NCI-H748 (cell line): ENCODE results near the gene SNX27.

ENCODE experiments used
- DNase-seq: peaks from one replicate; lab custom pipeline; 2025; ENCODE audit not compliant: unreplicated experiment; lab: John Stamatoyannopoulos, UW

Gene SNX27

GRCh38 chr1:151703813-151704212, 92.0 kb downstream of the SNX27 start:
- no peak for DNase-seq

DNA sequence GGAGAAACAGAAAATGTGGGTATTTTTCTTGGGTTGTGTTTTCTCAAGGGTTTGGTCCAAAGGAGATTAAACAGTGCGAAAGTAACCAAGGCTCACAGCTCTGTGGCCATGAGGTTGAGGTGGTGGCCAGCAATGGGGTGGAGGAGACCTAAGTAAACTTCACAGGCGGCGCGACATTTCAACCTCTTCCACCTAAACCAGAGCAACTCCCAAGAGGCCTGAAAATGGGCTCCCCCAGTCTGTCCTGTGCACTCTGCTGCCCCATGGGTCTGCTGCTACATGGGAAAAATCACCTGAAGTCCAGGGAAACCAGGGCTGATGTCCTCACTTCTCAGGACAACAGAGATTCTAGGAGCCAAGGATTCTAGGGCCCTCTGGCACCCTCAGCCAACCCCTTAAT, 92.4 kb downstream of the SNX27 start:
- DNase-seq = no peak

DNA sequence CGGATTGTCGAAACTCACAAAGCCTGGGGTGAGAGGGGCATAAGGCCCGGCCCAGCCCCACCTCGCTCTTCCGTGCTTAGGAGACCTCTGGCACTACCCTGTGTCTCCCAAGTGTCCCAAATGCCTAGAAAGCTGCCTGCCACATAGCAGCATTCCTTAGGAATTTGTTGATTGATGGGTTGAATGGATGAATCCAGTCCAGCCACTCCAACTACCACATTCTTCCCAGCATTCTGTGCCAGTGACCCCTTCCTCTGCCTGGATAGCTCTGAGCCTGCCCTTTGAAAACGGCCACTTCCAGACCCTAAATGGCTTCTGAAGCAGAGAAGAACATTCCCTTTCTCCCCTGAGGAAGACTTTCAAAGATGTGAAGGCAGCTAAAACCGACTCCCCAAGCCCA, 93.3 kb downstream of the SNX27 start:
- no peak for DNase-seq

DNA sequence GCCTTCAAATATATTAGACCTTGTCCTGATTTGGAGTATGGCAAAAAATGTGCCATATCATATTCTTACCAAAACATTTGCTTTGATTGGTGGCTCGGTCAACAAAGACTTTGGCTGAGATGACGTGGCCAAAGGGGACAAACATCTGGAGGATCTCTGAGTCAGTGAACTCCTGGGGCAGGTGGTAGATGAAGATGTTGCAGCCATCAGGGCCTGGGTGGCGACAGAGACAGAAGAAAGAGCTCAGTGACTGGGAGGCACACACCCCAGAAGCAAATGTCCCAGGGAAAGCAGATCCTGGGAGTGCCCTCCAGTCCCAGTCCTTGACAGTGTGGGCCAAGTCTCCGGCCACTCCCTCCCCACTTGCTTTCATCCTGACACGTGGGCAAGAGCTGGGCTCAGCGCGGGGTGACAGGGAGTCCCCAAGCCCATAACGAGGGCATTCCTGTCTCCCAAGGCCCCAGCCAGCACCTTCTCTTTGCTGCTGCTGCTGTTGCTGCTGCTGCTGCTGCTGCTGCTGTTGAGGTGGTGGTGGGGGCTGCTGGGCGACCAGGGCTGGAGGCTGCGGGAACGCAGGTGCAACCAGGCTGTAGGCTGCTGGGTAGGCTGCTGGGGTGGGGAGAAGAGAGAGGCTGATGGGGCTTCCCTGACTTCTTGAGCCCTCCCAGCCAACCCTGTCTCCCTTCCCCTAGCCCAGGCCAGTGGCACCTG, 94.1 kb downstream of the SNX27 start:
- DNase-seq = no peak

GRCh38 chr1:151706464-151707415, 94.9 kb downstream of the SNX27 start:
- no peak for DNase-seq

GRCh38 chr1:151707541-151708065, 95.8 kb downstream of the SNX27 start:
- DNase-seq = no peak

DNA sequence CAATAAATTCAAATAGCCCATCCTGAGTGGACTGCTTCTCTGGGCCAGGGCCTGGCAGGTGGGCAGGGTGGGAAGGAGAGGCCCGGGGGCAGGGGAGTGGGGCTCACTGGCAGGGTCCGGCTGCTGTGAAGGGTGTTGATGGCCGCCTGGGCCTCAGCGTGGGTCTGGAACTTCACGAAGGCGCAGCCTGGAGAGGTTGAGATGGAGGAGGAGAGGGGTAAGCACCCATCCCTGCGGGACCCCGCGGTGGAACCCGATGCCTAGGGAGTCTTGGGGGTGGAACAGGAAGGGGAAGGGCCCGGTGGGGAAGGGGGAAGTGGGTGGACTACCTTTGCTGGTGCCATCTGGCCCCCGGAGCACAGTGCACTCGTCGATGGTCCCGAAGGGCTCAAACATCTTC, 97.0 kb downstream of the SNX27 start:
- no peak for DNase-seq

DNA sequence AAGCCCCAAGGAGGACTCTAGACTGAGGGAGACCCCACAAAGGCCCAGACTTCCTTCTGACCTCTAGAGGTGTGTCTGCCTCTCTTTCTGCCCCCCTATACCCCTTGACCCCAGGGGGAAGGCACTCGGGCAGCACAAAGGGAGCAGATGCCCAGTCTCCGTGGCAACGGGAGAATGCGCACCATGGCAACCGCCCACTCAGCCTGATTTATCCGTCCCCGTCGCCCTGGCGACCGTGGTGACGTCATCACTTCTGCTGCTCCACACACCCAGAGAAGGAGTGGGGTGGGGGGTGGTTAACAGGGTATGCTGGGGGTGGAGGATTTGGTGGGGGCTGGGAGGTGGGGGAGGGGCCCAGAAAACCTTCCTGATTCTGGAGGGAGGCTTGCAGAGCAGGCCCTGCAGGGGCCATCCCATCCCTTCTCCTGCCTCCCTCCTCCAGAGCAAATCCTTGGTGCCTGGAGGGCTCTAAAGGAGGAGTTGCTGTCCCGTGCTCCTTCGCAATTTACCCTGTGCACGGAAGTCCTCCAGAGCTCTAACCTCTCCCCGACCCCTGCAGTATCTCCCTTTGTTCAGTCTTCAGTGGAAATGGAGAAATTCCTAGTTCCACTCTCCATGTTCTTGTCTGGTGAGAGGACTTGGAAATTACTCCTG, 98.5 kb downstream of the SNX27 start:
- DNase-seq = peak; percentile 97

DNA sequence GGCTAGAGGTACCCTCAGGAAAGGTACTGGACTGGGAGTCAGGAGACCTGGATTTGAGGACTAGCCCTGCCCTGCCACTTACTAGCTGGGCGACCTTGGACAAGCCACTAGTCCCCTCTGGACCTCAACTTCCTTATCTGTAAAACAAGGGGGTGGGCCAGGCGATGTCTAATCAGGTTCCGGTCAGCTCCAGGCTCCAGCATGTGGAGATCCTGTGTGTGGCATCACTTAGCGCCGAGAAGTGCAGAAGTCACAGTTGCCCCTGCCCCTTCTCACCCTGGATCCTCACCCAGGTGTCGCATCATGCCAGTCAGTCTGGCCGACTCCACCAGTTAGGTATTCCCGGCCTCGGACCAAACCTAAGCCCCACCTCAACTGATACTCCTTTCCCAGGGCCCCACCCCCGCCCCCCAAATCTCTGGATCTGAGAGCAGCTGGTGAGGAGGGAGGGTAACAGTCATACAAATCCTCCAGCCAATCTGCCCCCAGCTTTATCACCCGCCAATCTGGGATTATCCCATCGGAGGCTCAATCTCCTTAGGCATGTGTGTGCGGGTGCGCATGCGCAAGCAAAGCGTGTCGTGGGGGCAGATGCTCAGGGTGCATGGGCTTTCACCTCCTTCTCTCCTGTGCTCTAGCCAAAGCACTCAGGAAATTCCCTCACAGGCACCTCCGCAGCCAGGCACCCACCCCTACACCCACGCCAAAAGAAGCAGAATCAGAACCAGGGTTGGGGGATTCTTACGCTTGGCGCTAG, 99.4 kb downstream of the SNX27 start:
- no peak for DNase-seq

- DNase-seq = peak; percentile 94
Observed at GRCh38 chr1:151711951-151712350, 100.1 kb downstream of the SNX27 start.

DNA sequence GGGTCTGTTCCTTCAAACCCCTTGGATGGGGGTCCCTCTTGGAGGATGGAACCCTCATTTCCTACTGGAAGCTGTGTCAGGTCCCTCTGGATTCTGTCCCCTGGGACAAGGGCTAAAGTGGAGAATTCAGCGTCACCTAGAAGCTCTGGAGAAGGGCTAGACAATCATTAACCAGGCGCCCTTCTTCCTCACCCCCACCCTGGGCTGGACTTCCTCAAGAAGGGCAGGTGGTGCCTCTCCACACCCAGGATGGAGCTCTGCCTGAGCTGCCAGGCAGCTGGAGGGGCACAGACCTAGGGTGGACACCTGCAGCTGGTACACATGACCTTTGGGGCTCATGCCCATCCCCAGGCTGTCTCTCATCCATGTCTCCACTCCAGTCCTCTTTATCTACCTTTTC, 101.2 kb downstream of the SNX27 start:
- no peak for DNase-seq

GRCh38 chr1:151713874-151714273, 102.0 kb downstream of the SNX27 start:
- DNase-seq = no peak

GRCh38 chr1:151714820-151715725, 103.2 kb downstream of the SNX27 start:
- no peak for DNase-seq

DNA sequence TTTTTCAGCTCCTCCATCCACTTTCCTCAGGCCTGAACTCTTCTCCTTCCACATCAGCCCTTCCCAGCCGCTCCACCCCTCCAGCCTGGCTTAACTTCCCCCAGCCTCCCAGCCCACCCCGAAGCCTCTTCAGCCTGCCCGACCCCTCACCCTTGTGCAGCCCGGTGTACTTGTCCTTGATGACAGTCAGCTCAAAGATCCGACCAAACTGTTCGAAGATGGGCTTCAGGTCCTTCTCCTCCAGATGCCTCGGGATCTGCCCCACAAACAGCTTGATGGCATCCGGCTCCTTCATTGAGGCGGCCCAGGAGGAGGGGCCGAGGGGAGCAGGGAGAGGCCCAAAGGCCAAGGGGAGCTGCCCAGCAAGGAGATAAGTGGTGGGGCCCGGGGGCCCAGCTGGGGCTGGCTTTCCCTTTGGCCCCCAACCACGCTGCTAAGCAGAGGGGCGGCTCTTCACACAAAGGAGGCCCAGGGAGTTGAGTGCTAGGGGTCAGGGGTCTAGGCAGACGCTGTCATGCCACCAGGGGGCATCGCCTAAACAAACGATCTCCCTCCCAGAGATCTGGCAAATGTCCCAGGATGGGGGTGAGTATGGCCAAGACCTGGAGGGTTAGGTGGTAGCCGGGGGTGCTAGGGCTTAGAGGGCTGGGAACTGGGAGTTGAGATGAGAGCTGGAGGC, 104.0 kb downstream of the SNX27 start:
- DNase-seq = peak; percentile 79

DNA sequence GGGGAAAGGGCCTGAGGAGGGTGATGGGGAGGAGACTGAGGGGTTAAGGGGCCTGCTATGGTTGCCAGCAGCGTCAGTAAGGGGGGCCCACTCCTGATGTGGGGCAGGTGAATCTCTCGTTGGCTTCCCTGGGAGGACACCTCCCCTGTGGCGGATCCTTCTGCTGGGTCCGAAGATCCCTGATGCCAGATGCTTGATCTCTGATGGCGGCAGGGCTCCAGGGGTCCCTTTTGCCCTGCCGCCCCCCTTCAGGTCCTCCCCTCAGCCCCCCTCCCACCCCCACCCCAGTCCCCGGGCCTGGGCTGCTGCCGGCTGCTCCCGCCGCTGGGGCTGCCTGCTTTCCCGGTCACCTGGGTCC, 104.5 kb downstream of the SNX27 start:
- DNase-seq = no peak

DNA sequence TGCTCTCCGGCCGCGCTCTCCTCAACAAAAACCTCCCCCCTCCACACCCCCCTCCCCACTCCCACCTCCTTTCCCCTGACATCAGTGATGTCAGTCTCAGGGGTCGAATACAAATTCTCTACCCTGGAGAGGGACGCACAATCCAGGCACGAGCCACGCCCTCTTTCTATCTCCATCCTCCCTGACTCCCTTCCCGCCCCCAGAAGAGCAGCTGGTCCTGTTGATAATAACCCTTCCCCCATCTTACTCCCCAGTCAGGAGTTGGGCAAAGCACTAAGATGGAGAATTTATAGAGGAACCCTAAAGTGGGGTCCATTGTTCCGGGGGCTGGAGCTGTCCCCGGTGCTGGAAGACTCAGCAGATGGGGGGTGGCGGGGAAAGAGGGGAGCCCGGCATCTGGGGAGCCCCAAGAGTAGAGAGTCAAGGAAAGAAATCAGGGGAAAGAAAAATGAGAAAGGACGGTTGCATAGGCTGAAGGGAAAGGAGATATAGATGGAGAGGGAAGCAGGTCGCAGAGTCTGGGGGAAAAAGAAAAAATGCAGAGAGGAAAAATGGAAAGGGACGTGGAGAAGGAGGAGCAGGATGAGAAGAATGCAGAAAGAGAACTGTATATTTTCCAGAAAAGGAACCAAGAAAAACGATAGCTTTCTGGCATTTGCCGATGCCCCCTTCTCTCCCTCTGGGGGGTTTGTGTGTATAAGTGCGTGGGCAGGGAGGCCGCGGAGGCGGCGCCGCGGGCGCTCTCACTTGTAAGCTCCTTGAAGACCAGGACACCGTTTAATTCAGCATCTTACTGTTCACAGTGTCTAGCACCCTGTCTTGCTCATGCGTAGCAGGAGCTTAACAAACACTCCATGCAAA, 105.2 kb downstream of the SNX27 start, which contains the start of gene CELF3:
CELF3 (minus strand) TSS at position 33 of the 861 bp plus-strand sequence. CDS start 783 bp downstream, outside the sequence.
- peak; percentile 99 for DNase-seq

DNA sequence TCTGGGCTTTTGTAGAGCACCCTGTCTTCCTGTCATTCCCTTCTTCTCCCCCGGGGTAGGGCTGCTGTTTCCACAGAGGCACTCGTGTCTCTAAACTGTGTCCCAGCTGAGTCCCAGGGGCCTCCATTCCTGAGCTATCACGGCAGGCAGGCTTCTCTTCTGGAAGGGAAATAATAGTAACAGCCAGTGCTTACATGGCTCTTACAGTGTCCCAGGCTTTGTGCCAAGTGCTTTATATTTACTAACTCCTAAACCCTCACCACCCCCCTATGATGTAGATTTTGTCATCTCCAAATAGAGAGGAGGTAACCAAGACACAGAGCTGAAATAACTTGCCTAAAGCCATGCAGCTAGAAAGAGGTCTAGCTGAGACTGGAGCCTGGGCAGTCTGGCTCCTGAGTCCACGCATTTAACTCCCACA, 106.2 kb downstream of the SNX27 start:
- DNase-seq = no peak

DNA sequence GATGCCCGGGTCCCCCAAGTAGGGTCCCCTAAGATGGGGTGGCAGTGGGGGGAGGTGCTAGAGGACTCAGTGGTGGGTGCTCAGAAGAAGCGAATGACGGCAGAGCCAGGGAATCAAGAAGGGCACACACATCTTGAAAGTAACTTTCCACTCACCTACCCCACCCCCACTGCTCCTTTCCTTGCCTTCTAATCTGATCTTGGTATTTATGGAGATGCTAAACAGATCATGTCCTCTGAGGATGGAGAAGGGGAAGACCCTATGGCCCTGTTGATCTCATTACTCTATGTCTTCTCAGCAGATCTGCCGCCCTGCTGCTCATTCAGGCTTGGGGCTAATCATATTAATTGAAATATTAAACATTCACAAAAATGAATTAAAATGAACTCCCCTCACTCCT, 106.8 kb downstream of the SNX27 start:
- no peak for DNase-seq
